Endothelial cell of umbilical vein (primary cell): ENCODE results near the gene GRM7. TPM values are rescaled to one million over a fixed set of nuclear protein-coding genes. Genes with fewer than 3 reads are reported as not detected.

Experiments used
- BruUV-seq: library from RNA; stranded (reverse); fragments of 400-500 nt; replicated peaks from 2 replicates; lab custom pipeline; 2021; lab: Mats Ljungman, UMichigan
- CTCF ChIA-PET: fragments of 300-600, 350-600 bp; sonication (Branson Sonifier 250); formaldehyde crosslinking; loops from one replicate; lab custom pipeline; 2021; ENCODE audit warnings: antibody characterized with exemption, inconsistent platforms; lab: Charles Lee
- POLR2A ChIA-PET: fragments of 300-600, 350-600 bp; sonication (Branson Sonifier 250); formaldehyde crosslinking; loops from one replicate; lab custom pipeline; 2021; ENCODE audit warnings: antibody characterized with exemption, inconsistent platforms; lab: Charles Lee
- DNase-seq: peaks from one replicate; pipeline ENCODE4 v3.0.0-alpha.2; 2011; ENCODE audit warnings: low read depth, low spot score
- FAIRE-seq: peaks from 2 replicates; lab custom pipeline; 2011; peaks lifted over from hg19 to GRCh38; lab: Jason Lieb, UNC
- H2AFZ ChIP-seq: 2 replicates; pipeline ENCODE4 v1.6.0; 2012; ENCODE audit warnings: low read depth, low read length, control low read depth, inconsistent platforms
- H3K27ac ChIP-seq: 2 replicates; pipeline ENCODE4 v1.5.1; 2011; ENCODE audit warnings: low read depth, mild to moderate bottlenecking, control low read depth, low read length, moderate library complexity; ENCODE audit not compliant: insufficient read depth
- H3K27me3 ChIP-seq, 2 experiments: 2 replicates each; pipeline versions ENCODE4 v1.6.0 to v1.6.1; 2011; ENCODE audit warnings: low read length in 2 of 2, mixed read lengths in 1 of 2; ENCODE audit not compliant: control insufficient read depth in 2 of 2, insufficient read depth in 2 of 2
- H3K36me3 ChIP-seq, 2 experiments: 2 replicates in 1 of 2; 3 replicates in 1 of 2; pipeline ENCODE4 v1.5.1; 2011; ENCODE audit warnings: low read length in 2 of 2, mild to moderate bottlenecking in 1 of 2, moderate library complexity in 1 of 2; ENCODE audit not compliant: control insufficient read depth in 2 of 2, insufficient read depth in 2 of 2; ENCODE audit errors: extremely low read depth in 1 of 2
- H3K4me1 ChIP-seq: 3 replicates; pipeline ENCODE4 v1.5.1; 2011; ENCODE audit warnings: mild to moderate bottlenecking, low read length; ENCODE audit not compliant: control insufficient read depth, insufficient read depth; ENCODE audit errors: extremely low read depth
- H3K4me2 ChIP-seq: 2 replicates; pipeline ENCODE4 v1.6.1; 2011; ENCODE audit warnings: low read length, control low read depth, mixed read lengths; ENCODE audit not compliant: insufficient read depth
- H3K4me3 ChIP-seq, 3 experiments: fragments of 200-600 bp in 1 of 3; sonication (generic), shearing (Covaris generic) in 1 of 3; replicated peaks in 1 of 3; 2 replicates each; pipeline ENCODE4 v1.5.1; 2011 to 2016; ENCODE audit warnings: control low read depth in 3 of 3, low read length in 3 of 3, mild to moderate bottlenecking in 2 of 3, inconsistent platforms in 1 of 3, low read depth in 1 of 3, moderate library complexity in 1 of 3; ENCODE audit not compliant: insufficient read depth in 1 of 3
- H3K79me2 ChIP-seq: 2 replicates; pipeline ENCODE4 v1.6.0; 2012; ENCODE audit warnings: low read length, inconsistent platforms; ENCODE audit not compliant: control insufficient read depth, insufficient read depth
- H3K9ac ChIP-seq: replicated peaks from 2 replicates; pipeline ENCODE3; 2011; ENCODE audit warnings: low read length, control low read depth; ENCODE audit not compliant: insufficient read depth; ENCODE audit errors: extremely low read depth
- H3K9me1 ChIP-seq: replicated peaks from 3 replicates; pipeline ENCODE4 v1.6.0; 2011; ENCODE audit warnings: mild to moderate bottlenecking, low read length; ENCODE audit not compliant: control insufficient read depth, insufficient read depth; ENCODE audit errors: extremely low read depth
- H3K9me3 ChIP-seq: replicated peaks from 2 replicates; pipeline ENCODE4 v1.5.1; 2012; ENCODE audit warnings: low read length, inconsistent platforms; ENCODE audit not compliant: control insufficient read depth, insufficient read depth
- H4K20me1 ChIP-seq: replicated peaks from 2 replicates; pipeline ENCODE3; 2011; ENCODE audit warnings: mild to moderate bottlenecking, low read length; ENCODE audit not compliant: control insufficient read depth, insufficient read depth; ENCODE audit errors: extremely low read depth
- CTCF ChIP-seq, 2 donors: IDR thresholded peaks; 1 replicate in 1 of 2; 2 replicates in 1 of 2; pipeline ENCODE4 v1.5.1; 2011; ENCODE audit warnings: low read length in 2 of 2, mild to moderate bottlenecking in 2 of 2, moderate library complexity in 2 of 2, control low read depth in 1 of 2, inconsistent platforms in 1 of 2, low read depth in 1 of 2; ENCODE audit not compliant: insufficient read depth in 1 of 2; ENCODE audit errors: extremely low read depth in 1 of 2
- EZH2 ChIP-seq: IDR thresholded peaks from 2 replicates; pipeline ENCODE4 v1.6.1; 2012; ENCODE audit warnings: borderline replicate concordance, low read depth, mild to moderate bottlenecking, moderate library complexity, low read length, inconsistent platforms; ENCODE audit not compliant: severe bottlenecking
- FOS ChIP-seq: IDR thresholded peaks from 2 replicates; pipeline ENCODE4 v1.6.1; 2011; ENCODE audit warnings: mild to moderate bottlenecking, low read length, moderate library complexity, borderline replicate concordance; ENCODE audit not compliant: insufficient read depth
- GATA2 ChIP-seq: IDR thresholded peaks from 2 replicates; pipeline ENCODE4 v1.7.0; 2011; ENCODE audit warnings: low read depth, mild to moderate bottlenecking, moderate library complexity, mixed read lengths, low read length; ENCODE audit not compliant: insufficient read length, insufficient read depth
- JUN ChIP-seq: IDR thresholded peaks from 2 replicates; pipeline ENCODE4 v1.6.1; 2011; ENCODE audit warnings: borderline replicate concordance, low read depth; ENCODE audit not compliant: insufficient read length, insufficient read depth
- MAX ChIP-seq: IDR thresholded peaks from 2 replicates; pipeline ENCODE4 v1.6.1; 2011; ENCODE audit not compliant: insufficient read depth, insufficient read length
- MYC ChIP-seq: IDR thresholded peaks from one replicate; pipeline ENCODE4 v1.6.1; 2011; ENCODE audit warnings: mild to moderate bottlenecking, low read depth, low read length
- POLR2A ChIP-seq: IDR thresholded peaks from 2 replicates; pipeline ENCODE4 v1.6.1; 2012; ENCODE audit warnings: low read depth, mild to moderate bottlenecking, control low read depth, low read length
- POLR2AphosphoS5 ChIP-seq: IDR thresholded peaks from 2 replicates; pipeline ENCODE4 v1.6.1; 2012; ENCODE audit warnings: low read depth, mild to moderate bottlenecking, control low read depth, low read length, moderate library complexity; ENCODE audit not compliant: insufficient read depth
- dilution Hi-C: fragments of 300-500 bp; cut with MboI; formaldehyde crosslinking; loops from one replicate; pipeline ENCODE4 v1.15.0; 2019; ENCODE audit warnings: low sequenced_read_pairs; ENCODE audit not compliant: extremely low pct_ligation_motif_present
- intact Hi-C: fragments of 100-400 bp; cut with micrococcal nuclease; formaldehyde crosslinking; loops from one replicate; pipeline ENCODE4 v1.10.0; 2022
- polyA plus RNA-seq, 4 experiments: library from polyadenylated mRNA; depleted of rRNA in 3 of 4; stranded (reverse) in 3 of 4; unstranded in 1 of 4; fragments of >200 nt; gene quantifications; 2 replicates each; pipeline versions ENCODE4 v1.2.1 to v1.2.3, GENCODE V29; 2011 to 2012; ENCODE audit warnings: missing spikeins in 1 of 4
- total RNA-seq: library from RNA; stranded (reverse); gene quantifications from 2 replicates; pipeline ENCODE4 v1.2.3, GENCODE V29; 2021

Gene GRM7
- total and polyA plus RNA-seq, 2 donors (not counting 3 experiments of a cell fraction or from before 2014, with no cell fraction given): 0.12 TPM; not detected in 1

GRCh38 chr3:7610634-7611033 is 749.7 kb downstream of the GRM7 start:
- no peaks in the 10 kb centered on the region for H3K9me1 ChIP-seq
- H3K27ac ChIP-seq: no peak overlapping the region
- BruUV-seq: no TSS peak
- ChIA-PET POLR2A (interaction anchor here (0.6 kb wide), 1 partner anchor 434 kb away, joined by 3 read pairs; no protein-coding TSS in a partner anchor), CTCF (interaction anchor here (1.5 kb wide), 1 partner anchor 11 kb away, joined by 3 read pairs; no protein-coding TSS in a partner anchor)
- H3K36me3 ChIP-seq: no peaks in the 10 kb centered on the region
- H3K4me1 ChIP-seq: no peaks in the 10 kb centered on the region
- no peaks in the 10 kb centered on the region for H3K27me3 ChIP-seq
- DNase-seq (no peak), FAIRE-seq (no peak)
- no peak overlapping the region for H3K4me2 ChIP-seq
- no peak overlapping the region for H3K4me3 ChIP-seq
- no peak overlapping the region for H2AFZ ChIP-seq
- intact Hi-C loops (no loop called here), dilution Hi-C loops (no loop called here)
- no peaks in the 10 kb centered on the region for H3K79me2 ChIP-seq
- no peak for TF ChIP-seq POLR2AphosphoS5
- no peak for TF ChIP-seq MAX
- TF ChIP-seq MYC: no peak
- no peak for TF ChIP-seq GATA2
- no peak for TF ChIP-seq EZH2
- no peaks in the 10 kb centered on the region for H4K20me1 ChIP-seq
- H3K9me3 ChIP-seq: no peaks in the 10 kb centered on the region
- H3K9ac ChIP-seq: no peak overlapping the region

- Histone ChIP-seq H3K4me1 (no peaks in the 10 kb centered on the region), H3K36me3 (no peaks in the 10 kb centered on the region), H3K9ac (no peak overlapping the region), H3K4me2 (no peak overlapping the region), H3K9me3 (no peaks in the 10 kb centered on the region), H3K27me3 (no peaks in the 10 kb centered on the region), H4K20me1 (no peaks in the 10 kb centered on the region), H3K27ac (no peak overlapping the region), H2AFZ (no peak overlapping the region), H3K9me1 (no peaks in the 10 kb centered on the region), H3K4me3 (no peak overlapping the region), H3K79me2 (no peaks in the 10 kb centered on the region)
- intact Hi-C loops: no loop called here
- no TSS peak for BruUV-seq
- DNase-seq (no peak), FAIRE-seq (no peak)
- ChIA-PET CTCF (no interaction called here), POLR2A (no interaction called here)
- dilution Hi-C loops: no loop called here
- no peak for TF ChIP-seq CTCF (IDR thresholded peaks at IDR 0.05; ENCODE audit: extremely low read depth in 1 of 2, insufficient read depth in 1 of 2, low read depth in 1 of 2, low read length in 2 of 2)
- TF ChIP-seq POLR2A: no peak
- TF ChIP-seq MAX: no peak
- no peak for TF ChIP-seq GATA2
- no peak for TF ChIP-seq FOS
- no peak for TF ChIP-seq MYC
- no peak for TF ChIP-seq EZH2
- no peak for TF ChIP-seq JUN
- TF ChIP-seq POLR2AphosphoS5: no peak
Measured at GRCh38 chr3:7615043-7615442, 754.1 kb downstream of the GRM7 start.
